Esophagus muscularis mucosa (tissue), 4 donors: Measurements from ENCODE around the gene CFAP99. TPM values are rescaled to one million over a fixed set of nuclear protein-coding genes. Genes with fewer than 3 reads are reported as not detected.

Source experiments
- DNase-seq: peaks from one replicate; pipeline ENCODE4 v3.0.0-alpha.2; 2017; ENCODE audit errors: extremely low spot score
- H3K27ac ChIP-seq, 4 donors: fragments of 200-600 bp; sonication (generic); replicated peaks in 1 of 4; 1 replicate in 3 of 4; 2 replicates in 1 of 4; pipeline ENCODE4 v1.5.1; 2016 to 2019; ENCODE audit warnings: mild to moderate bottlenecking in 1 of 4
- H3K27me3 ChIP-seq, 4 donors: fragments of 200-600 bp; sonication (generic); one replicate each; pipeline versions ENCODE4 v1.5.1 to v1.6.0; 2016 to 2019
- H3K36me3 ChIP-seq, 4 donors: fragments of 200-600 bp; sonication (generic); one replicate each; pipeline ENCODE4 v1.5.1; 2016 to 2019
- H3K4me1 ChIP-seq, 4 donors: fragments of 200-600 bp; sonication (generic); one replicate each; pipeline ENCODE4 v1.5.1; 2016 to 2019
- H3K4me3 ChIP-seq, 4 donors: fragments of 200-600 bp; sonication (generic); 1 replicate in 2 of 4; 2 replicates in 2 of 4; pipeline ENCODE4 v1.5.1; 2016 to 2019; ENCODE audit warnings: mild to moderate bottlenecking in 4 of 4, moderate library complexity in 1 of 4
- H3K9me3 ChIP-seq, 4 donors: fragments of 200-600 bp; sonication (generic); 1 replicate in 3 of 4; 2 replicates in 1 of 4; pipeline ENCODE4 v1.5.1; 2016 to 2019
- EP300 ChIP-seq: sonication (generic); formaldehyde crosslinking; IDR thresholded peaks from one replicate; pipeline ENCODE4 v1.6.1; 2017; ENCODE audit warnings: antibody characterized with exemption
- POLR2A ChIP-seq: fragments of 450-650 bp; IDR thresholded peaks from one replicate; pipeline ENCODE4 v1.6.1; 2017; ENCODE audit warnings: antibody characterized with exemption, moderate library complexity, mild to moderate bottlenecking, low read depth
- POLR2AphosphoS5 ChIP-seq, 2 donors: sonication (generic); formaldehyde crosslinking; IDR thresholded peaks; one replicate each; pipeline ENCODE4 v1.6.1; 2017; ENCODE audit warnings: antibody characterized with exemption in 2 of 2
- WGBS: methylation state at CpG from one replicate; pipeline ENCODE4 v1.1.5; 2018; 5-methylcytosine and 5-hydroxymethylcytosine counted together
- intact Hi-C: fragments of 100-400 bp; cut with DNase I; formaldehyde crosslinking; loops from one replicate; pipeline ENCODE4 v1.15.1; 2023
- total RNA-seq, 4 donors: library from RNA; depleted of rRNA; stranded (reverse); fragments of >200 nt; gene quantifications; one replicate each; pipeline versions ENCODE4 v1.1.0 to v1.2.1, GENCODE V29; 2016
- TF ChIP-seq, protein P1 (sequence below), 3 experiments: fragments of 200-600 bp in 2 of 3; fragments of 450-650 bp in 1 of 3; sonication (generic) in 2 of 3; IDR thresholded peaks; one replicate each; pipeline ENCODE4 v1.5.1; 2017 to 2019; ENCODE audit warnings: antibody characterized with exemption in 3 of 3, mild to moderate bottlenecking in 2 of 3, moderate library complexity in 1 of 3

Gene CFAP99
- total RNA-seq, 4 donors from 2014 or later = 1.5 TPM; not detected in 3

DNA sequence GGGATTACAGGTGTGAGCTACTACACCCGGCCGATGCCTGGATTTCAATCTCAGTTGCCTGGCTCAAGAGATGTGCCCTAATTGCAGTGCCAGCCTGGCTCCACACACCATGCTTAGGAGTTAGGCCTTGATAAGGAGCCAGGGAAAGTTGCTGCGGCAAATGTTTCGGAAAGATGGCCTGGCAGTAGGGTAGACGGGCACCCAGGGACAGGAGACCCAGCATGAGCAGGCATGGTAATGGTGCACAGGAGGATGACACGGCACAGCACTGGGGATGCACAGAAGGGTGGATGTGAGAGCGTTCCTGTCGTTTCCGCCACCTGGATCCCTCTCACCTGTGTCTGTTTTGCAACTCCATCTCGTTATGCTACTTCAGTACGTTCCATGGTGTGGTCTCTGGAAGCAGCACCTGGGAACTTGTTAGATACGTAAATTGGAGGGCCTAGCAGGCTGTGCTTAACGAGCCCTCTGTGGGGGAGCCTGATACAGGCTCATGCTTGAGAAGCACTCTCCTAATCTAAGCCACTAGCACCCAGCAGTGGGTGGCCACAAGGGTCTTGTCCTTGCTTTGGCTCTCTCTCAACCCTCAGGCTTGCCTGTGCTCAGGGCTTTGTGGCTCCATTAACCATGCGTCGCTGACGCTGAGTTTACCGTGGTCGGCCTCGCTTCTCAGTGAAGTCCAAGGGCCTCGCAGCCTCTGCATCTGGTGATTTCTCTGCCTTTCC is 70.5 kb downstream of the CFAP99 start:
- 94% methylated on average over 20 of the region's 20 CpGs for WGBS
- Histone ChIP-seq H3K4me1 (peaks cover 45 to 67% (median 63%) of the 10 kb centered on the region in 4 donors), H3K27me3 (no peaks in the 10 kb centered on the region), H3K27ac (peak overlapping the region in 1 of 4 donors; percentile 34), H3K9me3 (no peaks in the 10 kb centered on the region), H3K36me3 (peaks cover 20 to 44% (median 34%) of the 10 kb centered on the region in 4 donors), H3K4me3 (no peak overlapping the region)
- DNase-seq = no peak
- TF ChIP-seq POLR2A (no peak), EP300 (no peak), POLR2AphosphoS5 (IDR thresholded peaks at IDR 0.05) (no peak)
- TF ChIP-seq, protein P1, sequence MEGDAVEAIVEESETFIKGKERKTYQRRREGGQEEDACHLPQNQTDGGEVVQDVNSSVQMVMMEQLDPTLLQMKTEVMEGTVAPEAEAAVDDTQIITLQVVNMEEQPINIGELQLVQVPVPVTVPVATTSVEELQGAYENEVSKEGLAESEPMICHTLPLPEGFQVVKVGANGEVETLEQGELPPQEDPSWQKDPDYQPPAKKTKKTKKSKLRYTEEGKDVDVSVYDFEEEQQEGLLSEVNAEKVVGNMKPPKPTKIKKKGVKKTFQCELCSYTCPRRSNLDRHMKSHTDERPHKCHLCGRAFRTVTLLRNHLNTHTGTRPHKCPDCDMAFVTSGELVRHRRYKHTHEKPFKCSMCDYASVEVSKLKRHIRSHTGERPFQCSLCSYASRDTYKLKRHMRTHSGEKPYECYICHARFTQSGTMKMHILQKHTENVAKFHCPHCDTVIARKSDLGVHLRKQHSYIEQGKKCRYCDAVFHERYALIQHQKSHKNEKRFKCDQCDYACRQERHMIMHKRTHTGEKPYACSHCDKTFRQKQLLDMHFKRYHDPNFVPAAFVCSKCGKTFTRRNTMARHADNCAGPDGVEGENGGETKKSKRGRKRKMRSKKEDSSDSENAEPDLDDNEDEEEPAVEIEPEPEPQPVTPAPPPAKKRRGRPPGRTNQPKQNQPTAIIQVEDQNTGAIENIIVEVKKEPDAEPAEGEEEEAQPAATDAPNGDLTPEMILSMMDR (IDR thresholded peaks at IDR 0.05) = no peak
- intact Hi-C loops = no loop called here

DNA sequence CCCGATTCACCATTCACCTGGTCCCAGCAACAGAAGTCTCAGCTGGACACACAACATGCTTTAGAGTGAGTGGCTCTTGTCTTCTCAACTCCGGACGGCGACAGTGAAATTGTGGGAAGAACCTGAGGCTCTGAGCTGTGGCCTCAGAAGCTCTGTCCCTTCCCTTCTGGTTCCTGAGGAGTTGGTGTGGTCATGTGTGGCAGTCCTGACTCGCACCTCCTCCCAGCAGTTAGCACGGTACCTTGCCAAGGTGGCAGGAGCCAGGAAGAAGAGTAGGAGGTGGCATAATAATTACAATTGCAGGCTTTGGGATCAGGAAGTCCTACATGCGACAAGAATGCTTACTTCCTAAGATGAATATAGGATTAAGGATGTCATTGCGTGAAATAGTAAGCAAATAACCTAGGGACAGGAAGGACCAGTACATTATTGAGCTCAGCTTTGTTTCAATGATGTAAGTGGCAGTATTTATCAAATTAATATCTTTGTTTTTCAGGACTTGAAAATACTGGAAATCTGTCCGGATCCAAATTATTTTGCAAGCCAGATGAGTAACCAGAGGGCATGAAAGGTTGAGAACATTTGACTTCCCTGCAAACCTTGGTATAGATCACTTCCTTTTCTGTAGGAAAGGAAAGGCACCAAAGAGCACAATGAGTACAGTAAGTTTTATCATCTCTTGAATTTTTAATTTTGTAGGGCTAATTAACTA is 71.2 kb downstream of the CFAP99 start:
- no peak for DNase-seq
- intact Hi-C loops = no loop called here
- Histone ChIP-seq H3K36me3 (peaks cover 20 to 44% (median 34%) of the 10 kb centered on the region in 4 donors), H3K27ac (peak overlapping the region in 1 of 4 donors; percentile 34), H3K4me3 (no peak overlapping the region), H3K27me3 (no peaks in the 10 kb centered on the region), H3K9me3 (no peaks in the 10 kb centered on the region), H3K4me1 (peaks cover 45 to 67% (median 61%) of the 10 kb centered on the region in 4 donors)
- 79% methylated on average over 9 of the region's 9 CpGs for WGBS
- TF ChIP-seq POLR2AphosphoS5 (IDR thresholded peaks at IDR 0.05) = no peak
- TF ChIP-seq, protein P1 (IDR thresholded peaks at IDR 0.05) = no peak
- TF ChIP-seq POLR2A = no peak
- no peak for TF ChIP-seq EP300

GRCh38 chr4:2492970-2493369 is 74.2 kb downstream of the CFAP99 start:
- Histone ChIP-seq H3K4me1 (peaks cover 30 to 44% (median 39%) of the 10 kb centered on the region in 4 donors), H3K4me3 (no peak overlapping the region), H3K9me3 (no peaks in the 10 kb centered on the region), H3K27ac (no peak overlapping the region), H3K27me3 (no peaks in the 10 kb centered on the region), H3K36me3 (peaks cover 32 to 63% (median 50%) of the 10 kb centered on the region in 4 donors)
- intact Hi-C loops = no loop called here
- no peak for DNase-seq
- 87% methylated on average over 1 of the region's 1 CpG for WGBS
- TF ChIP-seq EP300 (no peak), POLR2AphosphoS5 (IDR thresholded peaks at IDR 0.05) (no peak), POLR2A (no peak)
- TF ChIP-seq, protein P1 (IDR thresholded peaks at IDR 0.05) = no peak

DNA sequence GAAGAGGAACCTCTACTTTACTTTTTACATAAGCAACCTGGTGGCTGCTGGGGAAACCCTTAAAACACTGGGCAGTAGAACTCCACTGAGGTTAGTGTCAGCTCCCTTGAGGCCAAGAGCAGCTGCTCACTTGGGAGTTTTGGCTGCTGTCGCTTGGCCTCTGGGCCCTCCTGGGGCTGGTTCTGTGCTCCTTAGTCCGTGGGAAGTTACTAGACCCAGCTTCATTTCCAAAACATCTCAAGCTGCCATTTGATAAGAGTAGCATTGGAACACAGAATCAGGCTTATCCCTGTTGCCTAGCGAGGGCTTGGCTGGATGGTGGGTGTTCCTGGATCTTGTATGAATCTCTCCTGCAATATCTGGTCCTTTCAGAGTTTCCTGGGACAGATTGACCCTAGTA is 76.2 kb downstream of the CFAP99 start:
- H3K4me3 ChIP-seq = no peak overlapping the region
- no peaks in the 10 kb centered on the region for H3K27me3 ChIP-seq
- no peak overlapping the region for H3K27ac ChIP-seq
- 52% methylated on average over 3 of the region's 3 CpGs for WGBS
- peaks cover 18 to 28% (median 21%) of the 10 kb centered on the region in 4 donors for H3K4me1 ChIP-seq
- intact Hi-C loops = no loop called here
- no peaks in the 10 kb centered on the region for H3K9me3 ChIP-seq
- DNase-seq = no peak
- peaks cover 41 to 83% (median 65%) of the 10 kb centered on the region in 4 donors for H3K36me3 ChIP-seq
- TF ChIP-seq POLR2AphosphoS5 (IDR thresholded peaks at IDR 0.05) = no peak
- TF ChIP-seq, protein P1 (IDR thresholded peaks at IDR 0.05) = no peak
- TF ChIP-seq EP300 = no peak
- no peak for TF ChIP-seq POLR2A
